CD4-positive, alpha-beta T cell (primary cell): Measurements from ENCODE around the gene FAM227B. TPM values are rescaled to one million over a fixed set of nuclear protein-coding genes. Genes with fewer than 3 reads are reported as not detected.

Source experiments
- ATAC-seq: fragments of 200-7000 bp; cut with Tn5 transposase; one replicate; pipeline ENCODE4 v1.10.0; 2022; ENCODE audit warnings: mild to moderate bottlenecking; ENCODE audit not compliant: poor library complexity
- CTCF ChIA-PET: fragments of 350-600 bp; sonication (Branson Sonifier 250); formaldehyde crosslinking; loops from one replicate; lab custom pipeline; 2021; ENCODE audit warnings: antibody characterized with exemption, inconsistent platforms; lab: Charles Lee
- POLR2A ChIA-PET: fragments of 350-600 bp; sonication (Branson Sonifier 250); formaldehyde crosslinking; loops from one replicate; lab custom pipeline; 2021; ENCODE audit warnings: antibody characterized with exemption, inconsistent platforms; lab: Charles Lee
- DNase-seq, 14 experiments: peaks; one replicate each; pipeline ENCODE4 v3.0.0-alpha.2; 2013 to 2020; ENCODE audit warnings: mixed read lengths in 2 of 14
- H3K27ac ChIP-seq, 2 donors: one replicate each; pipeline versions ENCODE4 v1.5.1 to v1.7.0; 2013; ENCODE audit warnings: low read length in 2 of 2, low read depth in 1 of 2, mild to moderate bottlenecking in 1 of 2
- H3K27me3 ChIP-seq, 2 experiments: 1 replicate in 1 of 2; 2 replicates in 1 of 2; pipeline versions ENCODE4 v1.6.1 to v1.7.0; 2013; ENCODE audit warnings: low read length in 2 of 2, control low read depth in 1 of 2, mild to moderate bottlenecking in 1 of 2, moderate library complexity in 1 of 2; ENCODE audit not compliant: insufficient read depth in 2 of 2, control insufficient read depth in 1 of 2
- H3K36me3 ChIP-seq: one replicate; pipeline ENCODE4 v1.6.1; 2013; ENCODE audit warnings: low read length, control low read depth; ENCODE audit not compliant: insufficient read depth
- H3K4me1 ChIP-seq: one replicate; pipeline ENCODE4 v1.6.1; 2013; ENCODE audit warnings: low read length, control low read depth; ENCODE audit not compliant: insufficient read depth
- H3K4me3 ChIP-seq: one replicate; pipeline ENCODE4 v1.5.1; 2013; ENCODE audit warnings: mild to moderate bottlenecking, low read length, moderate library complexity
- H3K9me3 ChIP-seq, 2 experiments: 1 replicate in 1 of 2; 2 replicates in 1 of 2; pipeline versions ENCODE4 v1.6.1 to v1.7.0; 2013; ENCODE audit warnings: low read length in 2 of 2, mild to moderate bottlenecking in 2 of 2, control low read depth in 1 of 2, moderate library complexity in 1 of 2; ENCODE audit not compliant: control insufficient read depth in 1 of 2, insufficient read depth in 1 of 2
- H3K27ac Mint-ChIP-seq: one replicate; pipeline ENCODE4 v1.8.0; 2020; ENCODE audit warnings: mixed read lengths
- H3K27me3 Mint-ChIP-seq: one replicate; pipeline ENCODE4 v1.8.0; 2021; ENCODE audit warnings: mixed read lengths
- H3K36me3 Mint-ChIP-seq: one replicate; pipeline ENCODE4 v1.8.0; 2021; ENCODE audit warnings: low read depth, mixed read lengths
- H3K4me1 Mint-ChIP-seq: one replicate; pipeline ENCODE4 v1.8.0; 2021; ENCODE audit warnings: low read depth, mixed read lengths
- H3K4me3 Mint-ChIP-seq: one replicate; pipeline ENCODE4 v1.8.0; 2020; ENCODE audit warnings: mild to moderate bottlenecking, mixed read lengths
- H3K9me3 Mint-ChIP-seq: one replicate; pipeline ENCODE4 v1.8.0; 2020; ENCODE audit warnings: mixed read lengths
- intact Hi-C, 2 experiments: fragments of 100-400 bp; cut with DNase I in 1 of 2; cut with micrococcal nuclease in 1 of 2; formaldehyde crosslinking; loops; one replicate each; pipeline versions ENCODE4 v1.15.1 to v1.9.0; 2023 to 2025; cut with DNase I, micrococcal nuclease
- total RNA-seq, 174 experiments: library from RNA in 2 of 174; stranded (reverse) in 2 of 174; gene quantifications; one replicate each; pipeline ENCODE4 v1.2.3 and lab custom pipeline; 2021 to 2026
- TF ChIP-seq, protein P1 (sequence below): fragments of 200-600 bp; IDR thresholded peaks from one replicate; pipeline ENCODE4 v1.8.0; 2022; ENCODE audit warnings: antibody characterized with exemption, mild to moderate bottlenecking

The FAM227B gene
- total RNA-seq, 2 experiments from 2014 or later = 3.0 to 4.4 TPM

- intact Hi-C loops = no loop called here
- DNase-seq (no peak), ATAC-seq (no peak)
- no peaks in the 10 kb centered on the region for H3K9me3 ChIP-seq
- Mint-ChIP-seq H3K27ac (no peak overlapping the region), H3K27me3 (no peaks in the 10 kb centered on the region), H3K4me1 (peaks cover 16% of the 10 kb centered on the region), H3K9me3 (no peaks in the 10 kb centered on the region), H3K36me3 (peaks cover 83% of the 10 kb centered on the region), H3K4me3 (no peak overlapping the region)
- POLR2A ChIA-PET = no interaction called here
- CTCF ChIA-PET = no interaction called here
- no peaks in the 10 kb centered on the region for H3K27me3 ChIP-seq
- H3K27ac ChIP-seq = no peak overlapping the region
- H3K4me3 ChIP-seq = no peak overlapping the region
- TF ChIP-seq, protein P1, sequence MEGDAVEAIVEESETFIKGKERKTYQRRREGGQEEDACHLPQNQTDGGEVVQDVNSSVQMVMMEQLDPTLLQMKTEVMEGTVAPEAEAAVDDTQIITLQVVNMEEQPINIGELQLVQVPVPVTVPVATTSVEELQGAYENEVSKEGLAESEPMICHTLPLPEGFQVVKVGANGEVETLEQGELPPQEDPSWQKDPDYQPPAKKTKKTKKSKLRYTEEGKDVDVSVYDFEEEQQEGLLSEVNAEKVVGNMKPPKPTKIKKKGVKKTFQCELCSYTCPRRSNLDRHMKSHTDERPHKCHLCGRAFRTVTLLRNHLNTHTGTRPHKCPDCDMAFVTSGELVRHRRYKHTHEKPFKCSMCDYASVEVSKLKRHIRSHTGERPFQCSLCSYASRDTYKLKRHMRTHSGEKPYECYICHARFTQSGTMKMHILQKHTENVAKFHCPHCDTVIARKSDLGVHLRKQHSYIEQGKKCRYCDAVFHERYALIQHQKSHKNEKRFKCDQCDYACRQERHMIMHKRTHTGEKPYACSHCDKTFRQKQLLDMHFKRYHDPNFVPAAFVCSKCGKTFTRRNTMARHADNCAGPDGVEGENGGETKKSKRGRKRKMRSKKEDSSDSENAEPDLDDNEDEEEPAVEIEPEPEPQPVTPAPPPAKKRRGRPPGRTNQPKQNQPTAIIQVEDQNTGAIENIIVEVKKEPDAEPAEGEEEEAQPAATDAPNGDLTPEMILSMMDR = no peak
- peaks cover 20% of the 10 kb centered on the region for H3K36me3 ChIP-seq
- H3K4me1 ChIP-seq = no peaks in the 10 kb centered on the region
Measured at GRCh38 chr15:49309889-49310288, 310.7 kb downstream of the FAM227B start.

- H3K9me3 ChIP-seq = no peaks in the 10 kb centered on the region
- H3K4me3 ChIP-seq = no peak overlapping the region
- H3K27me3 ChIP-seq = no peaks in the 10 kb centered on the region
- Mint-ChIP-seq H3K9me3 (no peaks in the 10 kb centered on the region), H3K27me3 (no peaks in the 10 kb centered on the region), H3K36me3 (peaks cover 86% of the 10 kb centered on the region), H3K4me3 (no peak overlapping the region), H3K27ac (no peak overlapping the region), H3K4me1 (peaks cover 16% of the 10 kb centered on the region)
- no peaks in the 10 kb centered on the region for H3K4me1 ChIP-seq
- ATAC-seq (no peak), DNase-seq (no peak)
- H3K36me3 ChIP-seq = peaks cover 29% of the 10 kb centered on the region
- ChIA-PET POLR2A (no interaction called here), CTCF (no interaction called here)
- intact Hi-C loops = no loop called here
- H3K27ac ChIP-seq = no peak overlapping the region
- TF ChIP-seq, protein P1 = no peak
Measured at GRCh38 chr15:49308686-49309085, 311.9 kb downstream of the FAM227B start.

GRCh38 chr15:49306551-49306950 lies 314.1 kb downstream of the FAM227B start:
- Histone ChIP-seq H3K4me1 (no peaks in the 10 kb centered on the region), H3K36me3 (peaks cover 32% of the 10 kb centered on the region), H3K27ac (no peak overlapping the region), H3K27me3 (no peaks in the 10 kb centered on the region), H3K4me3 (no peak overlapping the region), H3K9me3 (no peaks in the 10 kb centered on the region)
- DNase-seq (no peak), ATAC-seq (no peak)
- no peaks in the 10 kb centered on the region for H3K27me3 Mint-ChIP-seq
- intact Hi-C loops = no loop called here
- ChIA-PET POLR2A (no interaction called here), CTCF (no interaction called here)
- H3K4me1 Mint-ChIP-seq = peaks cover 16% of the 10 kb centered on the region
- no peaks in the 10 kb centered on the region for H3K9me3 Mint-ChIP-seq
- no peak overlapping the region for H3K4me3 Mint-ChIP-seq
- H3K36me3 Mint-ChIP-seq = peaks cover 86% of the 10 kb centered on the region
- H3K27ac Mint-ChIP-seq = no peak overlapping the region
- TF ChIP-seq, protein P1 = no peak
